Osteocyte (in vitro differentiated cells): Measurements from ENCODE around the gene HKDC1. TPM values are rescaled to one million over a fixed set of nuclear protein-coding genes. Genes with fewer than 3 reads are reported as not detected.

Experiments used
- DNase-seq: peaks from one replicate; pipeline ENCODE4 v3.0.0; 2021; ENCODE audit warnings: mixed read lengths; ENCODE audit not compliant: unreplicated experiment; ENCODE audit errors: extremely low spot score
- H3K27ac Mint-ChIP-seq: one replicate; pipeline ENCODE4 v1.8.0; 2021; ENCODE audit warnings: mild to moderate bottlenecking, mixed read lengths; ENCODE audit not compliant: unreplicated experiment
- H3K27me3 Mint-ChIP-seq: one replicate; pipeline ENCODE4 v1.8.0; 2021; ENCODE audit warnings: mixed read lengths; ENCODE audit not compliant: unreplicated experiment
- H3K36me3 Mint-ChIP-seq: one replicate; pipeline ENCODE4 v1.8.0; 2021; ENCODE audit warnings: mixed read lengths; ENCODE audit not compliant: unreplicated experiment
- H3K4me1 Mint-ChIP-seq: one replicate; pipeline ENCODE4 v1.8.0; 2021; ENCODE audit warnings: mixed read lengths; ENCODE audit not compliant: unreplicated experiment
- H3K4me3 Mint-ChIP-seq: one replicate; pipeline ENCODE4 v1.8.0; 2021; ENCODE audit warnings: mild to moderate bottlenecking, moderate library complexity, mixed read lengths; ENCODE audit not compliant: unreplicated experiment
- H3K9me3 Mint-ChIP-seq: one replicate; pipeline ENCODE4 v1.8.0; 2021; ENCODE audit warnings: mixed read lengths; ENCODE audit not compliant: unreplicated experiment
- total RNA-seq: library from RNA; stranded (reverse); gene quantifications from 2 replicates; pipeline ENCODE4 v1.2.1, GENCODE V29; 2021
- TF ChIP-seq, protein P1 (sequence below): fragments of 200-600 bp; sonication (generic); IDR thresholded peaks from 2 replicates; pipeline ENCODE4 v1.5.0; 2021; ENCODE audit warnings: antibody characterized with exemption, mild to moderate bottlenecking, moderate library complexity

HKDC1 gene
- total RNA-seq, 1 donor from 2014 or later = 0.19 TPM

- Mint-ChIP-seq H3K4me1 (peaks cover 11% of the 10 kb centered on the region), H3K4me3 (no peak overlapping the region), H3K27ac (no peak overlapping the region), H3K9me3 (no peaks in the 10 kb centered on the region), H3K36me3 (no peaks in the 10 kb centered on the region), H3K27me3 (no peaks in the 10 kb centered on the region)
- TF ChIP-seq, protein P1, sequence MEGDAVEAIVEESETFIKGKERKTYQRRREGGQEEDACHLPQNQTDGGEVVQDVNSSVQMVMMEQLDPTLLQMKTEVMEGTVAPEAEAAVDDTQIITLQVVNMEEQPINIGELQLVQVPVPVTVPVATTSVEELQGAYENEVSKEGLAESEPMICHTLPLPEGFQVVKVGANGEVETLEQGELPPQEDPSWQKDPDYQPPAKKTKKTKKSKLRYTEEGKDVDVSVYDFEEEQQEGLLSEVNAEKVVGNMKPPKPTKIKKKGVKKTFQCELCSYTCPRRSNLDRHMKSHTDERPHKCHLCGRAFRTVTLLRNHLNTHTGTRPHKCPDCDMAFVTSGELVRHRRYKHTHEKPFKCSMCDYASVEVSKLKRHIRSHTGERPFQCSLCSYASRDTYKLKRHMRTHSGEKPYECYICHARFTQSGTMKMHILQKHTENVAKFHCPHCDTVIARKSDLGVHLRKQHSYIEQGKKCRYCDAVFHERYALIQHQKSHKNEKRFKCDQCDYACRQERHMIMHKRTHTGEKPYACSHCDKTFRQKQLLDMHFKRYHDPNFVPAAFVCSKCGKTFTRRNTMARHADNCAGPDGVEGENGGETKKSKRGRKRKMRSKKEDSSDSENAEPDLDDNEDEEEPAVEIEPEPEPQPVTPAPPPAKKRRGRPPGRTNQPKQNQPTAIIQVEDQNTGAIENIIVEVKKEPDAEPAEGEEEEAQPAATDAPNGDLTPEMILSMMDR = no peak
- DNase-seq = no peak
These were observed 4.9 kb downstream of the HKDC1 start for GRCh38 chr10:69224862-69225657.

DNA sequence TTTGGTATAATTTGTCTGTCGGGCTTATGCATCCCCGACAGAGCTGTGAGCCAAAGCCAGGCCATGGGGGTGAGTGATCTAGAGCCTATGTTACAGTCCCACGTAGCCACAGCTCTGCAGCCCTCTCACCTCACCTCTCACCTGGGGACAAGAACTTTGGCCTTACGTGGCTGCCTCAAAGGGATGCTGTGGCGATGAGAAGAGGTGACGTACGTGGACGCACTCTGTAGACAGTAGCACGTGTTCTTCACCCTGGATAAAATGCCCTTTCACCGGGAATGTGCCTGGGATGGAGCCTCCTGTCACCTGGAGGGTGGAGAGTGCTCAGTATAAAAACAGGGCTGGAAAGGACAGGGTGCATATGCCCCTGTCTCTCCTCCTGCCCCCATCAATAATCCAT, 5.5 kb downstream of the HKDC1 start:
- TF ChIP-seq, protein P1 = no peak
- Mint-ChIP-seq H3K4me1 (peaks cover 11% of the 10 kb centered on the region), H3K4me3 (no peak overlapping the region), H3K36me3 (no peaks in the 10 kb centered on the region), H3K9me3 (no peaks in the 10 kb centered on the region), H3K27me3 (no peaks in the 10 kb centered on the region), H3K27ac (no peak overlapping the region)
- DNase-seq = no peak

DNA sequence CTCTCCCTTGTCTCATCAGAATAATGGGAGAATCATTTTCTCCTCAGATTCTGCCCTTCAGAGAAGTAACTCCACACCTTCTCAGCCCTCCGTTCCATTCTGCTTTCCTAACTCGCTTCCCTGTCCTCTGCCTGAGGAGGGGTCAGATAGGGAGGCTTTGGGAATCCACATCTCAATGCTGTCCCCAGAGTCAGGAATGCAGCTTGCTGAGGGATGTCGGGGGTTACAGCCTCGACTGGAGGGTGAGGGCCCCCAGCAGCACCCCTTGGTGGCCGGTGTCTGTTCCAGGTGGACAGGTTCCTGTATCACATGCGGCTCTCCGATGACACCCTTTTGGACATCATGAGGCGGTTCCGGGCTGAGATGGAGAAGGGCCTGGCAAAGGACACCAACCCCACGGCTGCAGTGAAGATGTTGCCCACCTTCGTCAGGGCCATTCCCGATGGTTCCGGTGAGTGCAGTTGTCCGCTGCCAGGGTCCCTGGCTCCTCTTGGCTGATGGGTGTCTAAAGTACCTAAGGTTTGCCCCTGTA, 6.9 kb downstream of the HKDC1 start:
- H3K27ac Mint-ChIP-seq = no peak overlapping the region

GRCh38 chr10:69228151-69228550, 8.0 kb downstream of the HKDC1 start:
- H3K27ac Mint-ChIP-seq = no peak overlapping the region
- H3K27me3 Mint-ChIP-seq = no peaks in the 10 kb centered on the region
- H3K4me3 Mint-ChIP-seq = no peak overlapping the region
- H3K9me3 Mint-ChIP-seq = no peaks in the 10 kb centered on the region
- TF ChIP-seq, protein P1 = no peak
- H3K4me1 Mint-ChIP-seq = peaks cover 23% of the 10 kb centered on the region
- no peaks in the 10 kb centered on the region for H3K36me3 Mint-ChIP-seq
- DNase-seq = no peak

More for the DNA sequence above, 6.9 kb downstream of the HKDC1 start:
- Mint-ChIP-seq H3K9me3 (no peaks in the 10 kb centered on the region), H3K4me3 (no peak overlapping the region), H3K27me3 (no peaks in the 10 kb centered on the region), H3K36me3 (no peaks in the 10 kb centered on the region), H3K4me1 (peaks cover 11% of the 10 kb centered on the region)
- no peak for DNase-seq
- TF ChIP-seq, protein P1 = no peak

- H3K27me3 Mint-ChIP-seq = no peaks in the 10 kb centered on the region
- no peaks in the 10 kb centered on the region for H3K9me3 Mint-ChIP-seq
- no peak for DNase-seq
- H3K36me3 Mint-ChIP-seq = no peaks in the 10 kb centered on the region
- H3K4me3 Mint-ChIP-seq = no peak overlapping the region
- peaks cover 25% of the 10 kb centered on the region for H3K4me1 Mint-ChIP-seq
- TF ChIP-seq, protein P1 = no peak
- H3K27ac Mint-ChIP-seq = no peak overlapping the region
These were observed 9.4 kb downstream of the HKDC1 start for GRCh38 chr10:69229616-69229916.
